Ecto neural progenitor cell (in vitro differentiated cells): Measurements from ENCODE around the gene WDR70.
"Not testable (repeated sequence)": the region's sequence is repeated elsewhere in the genome, so short reads cannot be mapped to it uniquely, and the experiment has no call there.

Source experiments
- DNase-seq: peaks from one replicate; pipeline ENCODE4 v3.0.0-alpha.2; 2018; ENCODE audit warnings: low spot score

WDR70 gene

DNA sequence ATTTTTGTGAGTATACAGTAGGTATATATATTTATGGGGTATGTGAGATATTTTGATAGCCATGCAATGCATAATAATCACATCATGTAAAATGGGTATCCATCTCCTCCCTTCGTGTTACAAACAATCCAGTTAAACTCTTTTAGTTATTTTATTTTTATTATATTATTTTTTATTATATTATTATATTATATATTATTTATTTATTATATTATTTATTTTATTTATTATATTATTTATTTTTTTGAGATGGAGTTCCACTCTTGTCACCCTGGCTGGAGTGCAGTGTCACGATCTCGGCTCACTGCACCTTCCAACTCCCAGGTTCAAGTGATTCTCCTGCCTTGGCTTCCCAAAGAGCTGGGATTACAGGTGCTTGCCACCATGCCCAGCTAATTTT, 138.6 kb downstream of the WDR70 start:
- DNase-seq, result no peak

DNA sequence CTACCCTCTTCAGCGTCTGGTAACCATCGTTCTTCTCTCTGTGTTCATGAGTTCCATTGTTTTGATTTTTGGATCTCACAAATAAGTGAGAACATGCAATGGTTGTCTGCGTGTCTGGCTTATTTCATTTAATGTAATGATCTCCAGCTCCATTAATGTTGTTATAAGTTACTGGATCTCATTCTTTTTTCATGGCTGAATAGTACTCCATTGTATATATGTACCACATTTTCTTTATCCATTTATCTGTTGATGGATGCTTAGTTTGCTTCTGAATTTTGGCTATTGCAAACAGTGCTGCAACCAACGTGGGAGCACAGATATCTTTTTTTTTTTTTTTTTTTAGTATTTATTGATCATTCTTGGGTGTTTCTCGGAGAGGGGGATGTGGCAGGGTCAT, 139.2 kb downstream of the WDR70 start:
- DNase-seq, result not testable (repeated sequence)

DNA sequence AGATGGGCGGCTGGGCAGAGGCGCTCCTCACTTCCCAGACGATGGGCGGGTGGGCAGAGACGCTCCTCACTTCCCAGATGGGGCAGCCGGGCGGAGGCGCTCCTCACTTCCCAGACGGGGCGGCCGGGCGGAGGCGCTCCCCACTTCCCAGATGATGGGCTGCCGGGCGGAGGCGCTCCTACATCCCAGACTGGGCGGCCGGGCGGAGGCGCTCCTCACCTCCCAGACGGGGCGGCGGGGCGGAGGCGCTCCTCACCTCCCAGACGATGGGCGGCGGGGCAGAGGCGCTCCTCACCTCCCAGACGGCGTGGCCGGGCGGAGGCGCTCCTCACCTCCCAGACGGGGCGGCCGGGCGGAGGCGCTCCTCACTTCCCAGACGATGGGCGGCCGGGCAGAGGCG, 140.2 kb downstream of the WDR70 start:
- no peak for DNase-seq

DNA sequence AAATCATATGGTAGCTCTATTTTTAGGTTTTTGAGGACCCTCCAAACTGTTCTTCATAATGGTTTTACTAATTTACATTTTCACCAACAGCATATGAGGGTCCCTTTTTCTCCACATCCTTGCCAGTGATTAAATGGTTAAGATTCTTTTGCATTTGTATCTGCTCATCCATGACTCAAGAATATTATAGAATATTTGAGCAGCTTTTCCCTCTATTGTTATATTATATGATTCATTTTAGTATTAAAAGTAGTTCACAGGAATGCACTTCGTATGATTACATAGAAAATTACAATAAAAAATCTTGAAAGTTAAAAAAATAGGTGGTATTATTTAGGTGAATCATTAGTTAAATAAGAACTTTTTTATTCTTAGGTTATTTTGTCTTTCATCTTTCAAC, 140.7 kb downstream of the WDR70 start:
- DNase-seq, result no peak

DNA sequence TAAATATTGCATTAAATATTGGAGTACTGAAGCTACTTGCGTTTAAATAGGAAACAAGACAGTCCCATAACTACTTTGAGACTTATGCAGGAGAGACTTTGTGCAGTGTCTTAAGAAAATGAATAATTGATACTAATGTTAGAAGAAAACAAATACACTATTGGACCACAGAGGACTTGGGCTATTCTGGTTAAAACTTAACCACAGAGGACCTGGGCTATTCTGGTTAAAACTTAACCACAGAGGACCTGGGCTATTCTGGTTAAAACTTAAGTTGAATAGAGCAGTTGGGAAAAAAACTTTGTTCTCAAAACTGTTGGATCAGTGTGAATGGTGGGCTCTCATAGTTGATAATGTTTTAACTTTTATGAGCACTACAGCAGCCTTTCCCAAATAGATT, 141.7 kb downstream of the WDR70 start:
- no peak for DNase-seq

GRCh38 chr5:37532976-37533740, 154.0 kb downstream of the WDR70 start:
- DNase-seq, result no peak

GRCh38 chr5:37533851-37534250, 154.7 kb downstream of the WDR70 start:
- no peak for DNase-seq

- DNase-seq, result no peak
Measured at GRCh38 chr5:37539459-37539858, 160.3 kb downstream of the WDR70 start.

- DNase-seq, result no peak
Measured at GRCh38 chr5:37543216-37543615, 164.1 kb downstream of the WDR70 start.

- DNase-seq, result no peak
Measured at GRCh38 chr5:37549411-37549810, 170.3 kb downstream of the WDR70 start.

- no peak for DNase-seq
Measured at GRCh38 chr5:37552161-37552560, 173.0 kb downstream of the WDR70 start.

GRCh38 chr5:37552770-37553719, 173.9 kb downstream of the WDR70 start:
- DNase-seq, result no peak

GRCh38 chr5:37553720-37554404, 174.7 kb downstream of the WDR70 start:
- DNase-seq, result no peak

DNA sequence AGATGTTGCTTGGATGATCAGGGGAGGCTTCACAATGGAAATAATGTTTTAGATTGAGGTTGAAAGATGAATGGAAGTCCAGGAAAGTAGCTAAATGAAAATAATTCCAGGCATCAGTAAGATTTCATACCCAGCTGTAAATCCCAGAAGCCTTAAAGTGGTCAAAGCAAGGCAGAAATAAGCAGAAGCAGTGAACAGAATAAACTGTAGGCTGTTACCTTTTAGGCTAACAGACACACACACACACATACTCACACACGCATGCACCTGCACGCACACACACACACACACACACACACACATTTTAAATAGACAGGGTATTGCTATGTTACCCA, 175.3 kb downstream of the WDR70 start:
- no peak for DNase-seq

- DNase-seq, result no peak
Measured at GRCh38 chr5:37554938-37555337, 175.8 kb downstream of the WDR70 start.

- DNase-seq, result no peak
Measured at GRCh38 chr5:37557734-37558293, 178.7 kb downstream of the WDR70 start.

- DNase-seq, result no peak
Measured at GRCh38 chr5:37565062-37565670, 186.0 kb downstream of the WDR70 start.

- DNase-seq, result no peak
Measured at GRCh38 chr5:37567566-37567965, 188.4 kb downstream of the WDR70 start.

DNA sequence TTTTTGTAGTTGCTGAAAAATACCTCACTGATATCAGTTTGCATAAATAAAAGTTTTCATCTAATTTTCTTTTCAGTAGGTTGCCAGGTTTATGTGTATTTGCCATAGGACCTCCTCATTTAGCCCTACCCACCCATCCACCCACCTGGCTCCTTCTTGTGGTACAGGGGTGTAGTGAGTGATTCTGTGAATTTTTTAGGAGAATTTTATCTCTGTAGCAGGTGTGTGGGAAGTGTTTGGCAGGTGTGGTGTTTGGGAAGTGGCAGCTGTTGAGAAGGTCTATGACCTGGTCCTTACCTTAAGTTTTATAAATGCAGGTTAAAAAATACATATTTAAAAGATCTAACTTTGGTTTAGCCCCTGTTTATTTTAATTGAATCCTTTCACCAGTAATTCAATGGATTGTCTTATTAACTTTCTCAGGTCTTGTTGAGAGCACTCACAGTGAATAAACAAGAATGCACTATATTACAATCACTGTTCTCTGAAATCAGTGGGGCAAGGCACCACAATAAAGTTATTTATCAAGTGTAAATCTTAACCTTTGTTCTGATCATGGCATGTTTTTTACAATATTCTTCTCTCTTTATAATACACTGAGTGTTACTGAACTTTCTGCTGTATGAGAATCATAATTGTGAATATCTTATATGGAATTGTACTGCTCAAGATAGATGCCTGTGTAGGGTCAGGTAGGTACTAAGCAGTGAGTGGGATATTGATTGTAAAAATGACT, 189.1 kb downstream of the WDR70 start:
- no peak for DNase-seq

DNA sequence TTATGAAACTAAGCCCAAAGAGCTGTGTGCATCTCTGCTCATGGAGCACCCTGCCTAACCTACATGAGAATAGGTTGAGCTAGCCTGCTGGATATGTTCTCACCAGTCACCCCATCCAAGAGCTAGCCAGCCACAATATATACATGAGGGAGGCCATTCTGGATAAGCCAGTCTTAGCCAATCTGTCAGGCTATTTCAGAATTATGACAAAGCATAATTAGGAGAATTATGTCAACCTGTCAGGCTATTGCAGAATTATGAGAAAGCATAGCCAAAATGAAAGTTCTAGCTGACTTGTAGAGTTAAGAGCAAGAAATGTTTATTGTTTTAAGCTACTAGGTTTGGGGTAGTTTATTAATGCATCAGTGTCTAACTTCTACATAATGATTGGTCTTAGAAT, 189.8 kb downstream of the WDR70 start:
- no peak for DNase-seq

GRCh38 chr5:37569466-37569865, 190.3 kb downstream of the WDR70 start:
- no peak for DNase-seq
